H1 (cell line): ENCODE measurements around the gene NIPAL4. TPM values are rescaled to one million over a fixed set of nuclear protein-coding genes. Genes with fewer than 3 reads are reported as not detected.

ENCODE experiments used
- CTCF ChIA-PET: fragments of 300-600 bp; sonication (Branson Sonifier 250); formaldehyde crosslinking; loops from one replicate; lab custom pipeline; 2021; ENCODE audit not compliant: partially characterized antibody; lab: Charles Lee
- POLR2A ChIA-PET: fragments of 300-600 bp; sonication (Branson Sonifier 250); formaldehyde crosslinking; loops from one replicate; lab custom pipeline; 2021; ENCODE audit warnings: inconsistent platforms; ENCODE audit not compliant: partially characterized antibody; lab: Charles Lee
- DNase-seq, 2 experiments: peaks; one replicate each; pipeline versions ENCODE4 v3.0.0 to v3.0.0-alpha.2; 2010 to 2022; ENCODE audit warnings: low spot score in 2 of 2, low read depth in 1 of 2, mixed read lengths in 1 of 2
- FAIRE-seq: peaks from 2 replicates; lab custom pipeline; 2011; peaks lifted over from hg19 to GRCh38; lab: Jason Lieb, UNC
- H2AFZ ChIP-seq: 2 replicates; pipeline ENCODE4 v1.8.1; 2012; ENCODE audit warnings: low read length, inconsistent platforms
- H2AK5ac ChIP-seq: 2 replicates; pipeline ENCODE4 v1.6.1; 2013; ENCODE audit warnings: low read depth, low read length
- H2BK120ac ChIP-seq: replicated peaks from 2 replicates; pipeline ENCODE3; 2013; ENCODE audit warnings: low read depth, low read length, inconsistent platforms
- H2BK12ac ChIP-seq: 2 replicates; pipeline ENCODE4 v1.6.1; 2013; ENCODE audit warnings: low read depth, low read length
- H2BK15ac ChIP-seq: 2 replicates; pipeline ENCODE4 v1.6.1; 2013; ENCODE audit warnings: low read length
- H2BK20ac ChIP-seq: 2 replicates; pipeline ENCODE4 v1.6.1; 2013; ENCODE audit warnings: low read length
- H2BK5ac ChIP-seq: 2 replicates; pipeline ENCODE4 v1.6.1; 2013; ENCODE audit warnings: low read depth, low read length
- H3K14ac ChIP-seq: 2 replicates; pipeline ENCODE4 v1.6.1; 2013; ENCODE audit warnings: inconsistent platforms; ENCODE audit not compliant: insufficient read length
- H3K18ac ChIP-seq: 2 replicates; pipeline ENCODE4 v1.6.1; 2013; ENCODE audit warnings: low read length; ENCODE audit errors: extremely low read depth
- H3K23ac ChIP-seq: 2 replicates; pipeline ENCODE4 v1.6.1; 2013; ENCODE audit warnings: inconsistent platforms; ENCODE audit not compliant: insufficient read length
- H3K23me2 ChIP-seq: 2 replicates; pipeline ENCODE4 v1.6.1; 2013; ENCODE audit warnings: low read depth, low read length
- H3K27ac ChIP-seq: 2 replicates; pipeline ENCODE4 v1.6.1; 2011; ENCODE audit warnings: low read depth, low read length, inconsistent platforms
- H3K27me3 ChIP-seq, 4 experiments: replicated peaks in 1 of 4; 1 replicate in 1 of 4; 2 replicates in 3 of 4; pipeline versions ENCODE4 v1.6.1 to v1.8.1; 2011 to 2013; ENCODE audit warnings: low read length in 3 of 4, mild to moderate bottlenecking in 3 of 4, inconsistent platforms in 2 of 4, mixed read lengths in 2 of 4, moderate library complexity in 1 of 4; ENCODE audit not compliant: control insufficient read depth in 3 of 4, insufficient read depth in 3 of 4; ENCODE audit errors: extremely low read depth in 1 of 4
- H3K36me3 ChIP-seq, 4 experiments: 2 replicates each; pipeline versions ENCODE4 v1.6.1 to v1.8.1; 2011 to 2013; ENCODE audit warnings: mild to moderate bottlenecking in 4 of 4, low read length in 3 of 4, moderate library complexity in 2 of 4, control low read depth in 1 of 4, inconsistent platforms in 1 of 4; ENCODE audit not compliant: insufficient read depth in 4 of 4, control insufficient read depth in 2 of 4
- H3K4ac ChIP-seq: replicated peaks from 2 replicates; pipeline ENCODE3; 2013; ENCODE audit warnings: low read length, low read depth, mixed read lengths, inconsistent platforms; ENCODE audit not compliant: insufficient read length
- H3K4me1 ChIP-seq, 4 experiments: replicated peaks in 1 of 4; 1 replicate in 1 of 4; 2 replicates in 3 of 4; pipeline versions ENCODE4 v1.6.1 to v1.8.1; 2011 to 2013; ENCODE audit warnings: low read length in 3 of 4, inconsistent platforms in 2 of 4, mixed read lengths in 1 of 4; ENCODE audit not compliant: insufficient read depth in 4 of 4, control insufficient read depth in 3 of 4
- H3K4me2 ChIP-seq, 2 experiments: 2 replicates each; pipeline versions ENCODE4 v1.6.1 to v1.8.1; 2011 to 2013; ENCODE audit warnings: low read depth in 2 of 2, low read length in 2 of 2, control low read depth in 1 of 2, inconsistent platforms in 1 of 2, mild to moderate bottlenecking in 1 of 2; ENCODE audit not compliant: insufficient read depth in 1 of 2
- H3K4me3 ChIP-seq, 4 experiments: fragments of 200-600, 300-600 bp in 1 of 4; sonication (generic), shearing (Covaris generic), sonication (Bioruptor Twin) in 1 of 4; 2 replicates each; pipeline versions ENCODE4 v1.5.1 to v1.8.1; 2011 to 2016; ENCODE audit warnings: low read length in 4 of 4, low read depth in 3 of 4, control low read depth in 2 of 4, inconsistent platforms in 2 of 4, mild to moderate bottlenecking in 2 of 4, mixed read lengths in 1 of 4, moderate library complexity in 1 of 4; ENCODE audit not compliant: insufficient read depth in 2 of 4; ENCODE audit errors: extremely low read depth in 1 of 4
- H3K56ac ChIP-seq: replicated peaks from 2 replicates; pipeline ENCODE3; 2013; ENCODE audit warnings: low read depth, mild to moderate bottlenecking, mixed read lengths, low read length, inconsistent platforms; ENCODE audit not compliant: insufficient read length
- H3K79me1 ChIP-seq: 2 replicates; pipeline ENCODE4 v1.6.1; 2013; ENCODE audit warnings: low read depth, low read length, control low read depth
- H3K79me2 ChIP-seq, 2 experiments: 2 replicates each; pipeline versions ENCODE4 v1.6.1 to v1.8.1; 2012 to 2013; ENCODE audit warnings: low read length in 2 of 2, mild to moderate bottlenecking in 2 of 2, inconsistent platforms in 1 of 2; ENCODE audit not compliant: insufficient read depth in 2 of 2, control insufficient read depth in 1 of 2
- H3K9ac ChIP-seq, 4 experiments: replicated peaks in 1 of 4; 1 replicate in 1 of 4; 2 replicates in 3 of 4; pipeline versions ENCODE4 v1.6.1 to v1.8.1; 2011 to 2013; ENCODE audit warnings: low read depth in 3 of 4, low read length in 3 of 4, control low read depth in 2 of 4, mild to moderate bottlenecking in 2 of 4, moderate library complexity in 2 of 4, inconsistent platforms in 1 of 4; ENCODE audit errors: extremely low read depth in 1 of 4
- H3K9me3 ChIP-seq, 2 experiments: 2 replicates each; pipeline versions ENCODE4 v1.6.1 to v1.8.1; 2012 to 2013; ENCODE audit warnings: mild to moderate bottlenecking in 2 of 2, moderate library complexity in 2 of 2, control low read depth in 1 of 2, inconsistent platforms in 1 of 2, low read depth in 1 of 2, low read length in 1 of 2, mixed read lengths in 1 of 2; ENCODE audit not compliant: insufficient read depth in 2 of 2
- H4K20me1 ChIP-seq, 2 experiments: replicated peaks in 1 of 2; 2 replicates each; pipeline versions ENCODE3 to v1.8.1; 2011 to 2013; ENCODE audit warnings: inconsistent platforms in 2 of 2, low read length in 2 of 2, mild to moderate bottlenecking in 1 of 2; ENCODE audit not compliant: insufficient read depth in 2 of 2, control insufficient read depth in 1 of 2
- H4K5ac ChIP-seq: 2 replicates; pipeline ENCODE4 v1.6.1; 2013; ENCODE audit warnings: low read length, low read depth, mixed read lengths, inconsistent platforms; ENCODE audit not compliant: insufficient read length
- H4K8ac ChIP-seq: 2 replicates; pipeline ENCODE4 v1.8.0; 2013; ENCODE audit warnings: mild to moderate bottlenecking, moderate library complexity, low read length, inconsistent platforms; ENCODE audit not compliant: insufficient read depth; ENCODE audit errors: extremely low read depth
- H4K91ac ChIP-seq: replicated peaks from 2 replicates; pipeline ENCODE3; 2013; ENCODE audit warnings: low read length, mixed read lengths, inconsistent platforms; ENCODE audit not compliant: insufficient read length
- EZH2 ChIP-seq: fragments of 200-600 bp; sonication (generic); IDR thresholded peaks from 2 replicates; pipeline ENCODE4 v1.7.1; 2012; ENCODE audit warnings: low read depth, mild to moderate bottlenecking, moderate library complexity, low read length, inconsistent platforms; ENCODE audit not compliant: severe bottlenecking
- POU5F1 ChIP-seq: IDR thresholded peaks from 2 replicates; pipeline ENCODE4 v1.6.1; 2011; ENCODE audit warnings: low read depth, mild to moderate bottlenecking, low read length, moderate library complexity
- RFX5 ChIP-seq: IDR thresholded peaks from 2 replicates; pipeline ENCODE4 v1.6.1; 2011; ENCODE audit warnings: low read depth, low read length, improper control_type of control experiment, borderline replicate concordance
- RXRA ChIP-seq: IDR thresholded peaks from 2 replicates; pipeline ENCODE4 v1.6.1; 2011; ENCODE audit warnings: low read depth, mild to moderate bottlenecking, low read length, moderate library complexity; ENCODE audit not compliant: insufficient read depth
- TAF7 ChIP-seq: optimal IDR thresholded peaks from 2 replicates; pipeline ENCODE3; 2011; ENCODE audit warnings: low read depth, mild to moderate bottlenecking, inconsistent platforms, low read length, moderate library complexity, borderline replicate concordance
- TEAD4 ChIP-seq: IDR thresholded peaks from 2 replicates; pipeline ENCODE4 v1.6.1; 2012; ENCODE audit warnings: low read depth, low read length, inconsistent platforms, mixed read lengths
- WGBS, 2 experiments: shearing (Covaris generic) in 1 of 2; methylation state at CpG; one replicate each; pipeline versions ENCODE4 v1.1.6 to v1.1.7; 2013 to 2015; ENCODE audit warnings: low lambda C conversion rate in 2 of 2, mixed read lengths in 2 of 2, inconsistent platforms in 1 of 2, low coverage in 1 of 2, missing lambda C conversion rate in 1 of 2; ENCODE audit not compliant: insufficient replicate concordance in 2 of 2, insufficient coverage in 1 of 2, insufficient read length in 1 of 2; ENCODE audit errors: extremely low coverage in 1 of 2, missing lambda C conversion rate in 1 of 2; 5-methylcytosine and 5-hydroxymethylcytosine counted together
- polyA plus RNA-seq, 7 experiments: library from polyadenylated mRNA; depleted of rRNA in 3 of 7; stranded (reverse) in 5 of 7; unstranded in 2 of 7; fragments of >200 nt in 5 of 7; fragments of 200-250 nt in 2 of 7; gene quantifications; 1 replicate in 5 of 7; 2 replicates in 1 of 7; 4 replicates in 1 of 7; pipeline versions ENCODE4 v1.2.1 to v1.2.3, GENCODE V29; 2011 to 2013; ENCODE audit warnings: missing spikeins in 2 of 7, mixed read lengths in 2 of 7
- total RNA-seq: library from RNA; stranded (reverse); fragmentation: NEBNext Ultra II Directional; extraction: Animal tissue kit (Norgen Biotek cat#: 25700); gene quantifications from 2 replicates; pipeline ENCODE4 v1.2.1, GENCODE V29; 2021

The NIPAL4 gene
- total and polyA plus RNA-seq, 2 of the 8 experiments (the other 6 are each of a cell fraction or from before 2014, with no cell fraction given) = 0.09 to 0.20 TPM

DNA sequence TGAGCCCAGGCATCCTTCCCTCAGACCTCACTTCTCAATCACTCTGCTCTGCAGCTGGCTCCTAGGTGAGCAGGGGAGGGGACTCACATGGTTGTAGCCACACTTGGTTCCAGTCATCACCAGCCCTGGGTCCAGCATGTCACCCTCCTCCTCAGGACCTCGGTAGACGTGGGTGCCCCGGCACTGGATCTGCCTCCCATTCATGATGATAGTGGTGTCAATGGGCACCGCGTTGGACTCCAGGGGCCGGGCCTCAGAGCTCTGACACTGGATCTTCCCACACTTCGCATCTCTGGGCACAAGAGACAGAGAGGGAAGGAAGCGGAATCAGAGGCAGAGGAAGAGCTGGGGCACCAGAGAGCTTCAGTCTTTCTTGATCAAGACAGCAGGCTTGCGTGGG is 32.9 kb downstream of the NIPAL4 start:
- Histone ChIP-seq H3K9ac (no peak overlapping the region), H2BK15ac (no peak overlapping the region), H3K18ac (no peak overlapping the region), H3K9me3 (no peaks in the 10 kb centered on the region), H2BK5ac (no peak overlapping the region), H3K27ac (no peak overlapping the region), H4K20me1 (no peaks in the 10 kb centered on the region), H3K4me3 (no peak overlapping the region), H3K36me3 (peaks cover 0 to 4% (median 0%) of the 10 kb centered on the region in 4 experiments; a peak in 1 of 8 replicates), H3K23me2 (peaks cover 3% of the 10 kb centered on the region; the same call in 1 of the 2 replicates), H3K27me3 (no peaks in the 10 kb centered on the region), H3K4me1 (no peaks in the 10 kb centered on the region), H2AFZ (no peak overlapping the region), H3K14ac (no peak overlapping the region), H3K79me2 (no peaks in the 10 kb centered on the region), H3K4ac (no peak overlapping the region), H3K79me1 (no peaks in the 10 kb centered on the region), H3K56ac (no peak overlapping the region), H2BK12ac (no peak overlapping the region), H2BK20ac (no peak overlapping the region), H2AK5ac (no peak overlapping the region), H3K4me2 (no peak overlapping the region), H2BK120ac (no peak overlapping the region), H4K5ac (no peak overlapping the region), H4K91ac (no peak overlapping the region), H3K23ac (no peak overlapping the region), H4K8ac (no peak overlapping the region)
- WGBS, 2 experiments = 91% methylated on average over 9 of the region's 9 CpGs; no CpG with 5 or more reads in 1 of the 2 experiments
- POLR2A ChIA-PET = interaction anchor here (0.5 kb wide), 1 partner anchor 36 kb away, joined by 3 read pairs; no protein-coding TSS in a partner anchor
- FAIRE-seq = no peak
- CTCF ChIA-PET = interaction anchor here (1.7 kb wide), 1 partner anchor 14 kb away, joined by 4 read pairs; no protein-coding TSS in a partner anchor
- no peak for DNase-seq
- TF ChIP-seq RFX5 = no peak
- no peak for TF ChIP-seq TAF7
- no peak for TF ChIP-seq RXRA
- no peak for TF ChIP-seq TEAD4
- no peak for TF ChIP-seq EZH2
- no peak for TF ChIP-seq POU5F1
